GM18517 (cell line): ENCODE measurements around the gene TCF7L2.

Source experiments
- ATAC-seq: cut with Tn5 transposase; IDR thresholded peaks from one replicate; pipeline ENCODE4 v1.9.1; 2021; ENCODE audit warnings: mild to moderate bottlenecking, moderate library complexity; ENCODE audit not compliant: unreplicated experiment

Gene TCF7L2

DNA sequence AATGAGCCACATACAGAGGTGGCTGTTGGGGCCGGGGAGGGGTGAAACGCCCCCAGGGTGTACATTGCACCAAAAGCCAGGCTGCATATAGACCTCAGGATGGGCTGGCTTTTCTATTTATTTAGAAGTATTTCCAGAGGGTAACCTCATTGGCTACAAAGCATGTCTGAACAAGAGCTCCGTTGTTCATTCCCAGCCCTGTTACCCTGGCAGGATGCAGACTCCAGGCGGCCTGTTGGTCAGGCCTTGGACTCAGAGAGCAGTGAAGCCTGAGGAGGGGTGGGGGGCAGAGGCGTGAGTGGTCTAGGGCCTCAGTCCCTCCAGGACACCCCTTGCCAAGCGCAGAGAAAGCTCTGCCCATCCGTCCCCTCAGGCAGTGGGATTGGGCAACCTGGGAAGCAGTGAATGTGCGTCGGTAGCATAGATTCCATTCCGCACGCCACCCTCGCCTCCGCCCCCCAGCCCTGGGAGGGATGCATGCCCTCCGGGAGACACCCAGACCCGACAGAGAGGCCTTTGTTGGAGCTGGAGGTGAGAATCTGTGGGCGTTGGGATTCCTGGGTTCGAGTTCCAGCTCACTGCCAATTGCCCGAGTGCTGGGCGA is 41.9 kb downstream of the TCF7L2 start:
- ATAC-seq: no peak

GRCh38 chr10:112996462-112996861 is 46.4 kb downstream of the TCF7L2 start:
- ATAC-seq: no peak

GRCh38 chr10:112999102-112999501 is 49.1 kb downstream of the TCF7L2 start:
- ATAC-seq: no peak

- no peak for ATAC-seq
These were observed 50.4 kb downstream of the TCF7L2 start for GRCh38 chr10:113000442-113000841.

- no peak for ATAC-seq
These were observed 51.0 kb downstream of the TCF7L2 start for GRCh38 chr10:113000876-113001598.

DNA sequence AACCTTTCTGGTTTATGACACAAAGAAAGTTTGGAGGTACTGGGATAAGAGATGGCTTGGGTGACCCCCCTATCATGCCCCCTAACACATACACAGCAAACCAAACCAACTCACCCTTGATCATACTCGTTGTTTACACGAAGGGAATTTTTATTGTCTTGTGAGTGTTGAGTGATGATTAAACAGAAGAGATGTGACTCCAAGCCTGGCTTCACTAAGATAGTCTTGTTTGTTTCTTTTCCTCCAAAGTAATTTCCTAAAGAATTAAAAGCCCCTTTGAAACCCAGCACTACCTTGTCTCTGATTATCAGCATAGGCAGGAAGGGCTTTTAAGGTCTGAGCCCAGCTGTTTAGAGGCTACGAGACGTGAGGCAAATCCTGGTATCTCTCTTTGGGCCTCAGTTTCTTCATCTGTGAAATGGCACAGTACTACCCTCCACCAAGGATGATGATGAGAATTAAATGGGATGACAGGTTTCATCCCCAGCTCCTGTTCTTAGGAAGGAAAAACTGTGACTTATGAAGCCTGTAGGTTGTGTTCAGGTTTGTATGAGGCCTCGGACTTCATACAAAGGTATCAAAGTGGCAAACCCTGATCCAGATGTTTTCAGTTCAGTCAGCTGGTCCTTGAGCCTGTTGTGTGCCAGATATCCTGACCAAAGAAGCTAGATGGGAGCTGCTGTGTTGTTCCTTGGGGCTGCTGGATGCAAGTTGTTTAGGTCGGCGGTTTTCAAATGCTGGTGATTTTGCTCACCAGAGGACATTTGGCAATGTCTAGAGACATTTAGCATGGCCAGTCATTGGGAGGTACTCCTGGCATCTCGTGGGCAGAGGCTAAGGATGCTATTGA is 51.8 kb downstream of the TCF7L2 start:
- ATAC-seq: no peak

DNA sequence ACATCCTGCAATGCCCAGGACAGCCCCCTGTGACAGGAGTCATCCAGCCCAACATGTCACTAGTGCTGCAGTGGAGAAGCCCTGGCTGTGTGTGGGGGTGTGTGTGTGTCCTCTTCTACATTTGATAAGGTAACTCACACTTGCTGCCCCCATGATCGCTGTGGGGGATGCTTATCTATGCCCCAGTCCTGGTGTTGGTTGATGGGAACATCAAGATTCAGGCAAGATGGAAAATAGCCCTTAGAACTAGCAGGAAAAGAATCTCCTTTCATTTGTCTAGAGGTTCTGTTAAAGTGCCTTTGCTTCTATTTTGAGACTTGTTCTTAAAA is 52.4 kb downstream of the TCF7L2 start:
- ATAC-seq: no peak

DNA sequence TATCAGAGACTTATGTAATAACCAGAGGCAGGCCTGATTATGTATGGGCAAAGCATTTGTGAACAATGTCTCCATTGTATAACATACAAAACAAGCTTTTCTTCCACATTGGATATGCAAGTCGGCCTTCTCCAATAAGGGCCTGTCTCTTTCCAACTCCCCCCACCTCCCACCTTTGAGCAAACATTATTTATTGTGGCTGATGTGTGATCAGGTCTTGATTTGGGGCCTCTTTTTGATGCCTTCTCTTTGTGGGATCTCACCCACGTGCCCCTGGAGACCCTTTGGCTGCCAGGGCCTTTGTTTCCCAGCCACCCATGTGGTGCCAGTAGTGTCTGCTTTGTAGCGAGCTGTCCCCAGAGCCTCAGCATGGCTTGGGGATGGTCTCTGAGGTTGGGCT is 53.0 kb downstream of the TCF7L2 start:
- ATAC-seq: no peak

DNA sequence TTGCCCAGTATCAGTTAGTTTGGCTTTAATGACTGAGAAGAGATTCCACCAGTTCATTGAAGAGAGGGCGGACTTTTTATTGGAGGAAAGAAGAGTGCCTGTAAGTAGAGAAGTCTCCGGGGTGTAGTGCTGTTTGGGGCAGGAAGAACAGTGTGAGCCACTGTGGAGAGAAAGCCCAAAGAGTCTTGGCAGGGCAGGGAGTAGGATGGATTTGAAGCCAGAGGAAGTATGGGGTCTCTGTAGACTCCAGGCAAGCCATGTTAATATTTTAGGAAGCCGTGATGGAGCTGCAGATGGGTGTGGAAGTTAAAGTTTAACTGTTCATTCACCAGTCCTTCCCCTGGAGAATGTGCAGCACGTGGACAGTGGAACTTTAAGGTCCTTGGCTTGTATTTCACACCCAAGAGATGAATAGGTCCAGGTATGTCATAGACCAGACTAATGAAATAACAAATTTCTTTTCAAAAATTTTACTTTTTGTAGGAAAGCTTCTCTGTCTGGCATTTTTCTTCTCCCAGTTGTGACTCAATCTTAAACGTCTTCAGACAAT is 54.1 kb downstream of the TCF7L2 start:
- ATAC-seq: no peak

- ATAC-seq: no peak
These were observed 55.3 kb downstream of the TCF7L2 start for GRCh38 chr10:113005380-113005779.

GRCh38 chr10:113006656-113007342 is 56.8 kb downstream of the TCF7L2 start:
- ATAC-seq: no peak

- no peak for ATAC-seq
These were observed 57.3 kb downstream of the TCF7L2 start for GRCh38 chr10:113007343-113007771.

GRCh38 chr10:113007821-113008220 is 57.8 kb downstream of the TCF7L2 start:
- no peak for ATAC-seq

DNA sequence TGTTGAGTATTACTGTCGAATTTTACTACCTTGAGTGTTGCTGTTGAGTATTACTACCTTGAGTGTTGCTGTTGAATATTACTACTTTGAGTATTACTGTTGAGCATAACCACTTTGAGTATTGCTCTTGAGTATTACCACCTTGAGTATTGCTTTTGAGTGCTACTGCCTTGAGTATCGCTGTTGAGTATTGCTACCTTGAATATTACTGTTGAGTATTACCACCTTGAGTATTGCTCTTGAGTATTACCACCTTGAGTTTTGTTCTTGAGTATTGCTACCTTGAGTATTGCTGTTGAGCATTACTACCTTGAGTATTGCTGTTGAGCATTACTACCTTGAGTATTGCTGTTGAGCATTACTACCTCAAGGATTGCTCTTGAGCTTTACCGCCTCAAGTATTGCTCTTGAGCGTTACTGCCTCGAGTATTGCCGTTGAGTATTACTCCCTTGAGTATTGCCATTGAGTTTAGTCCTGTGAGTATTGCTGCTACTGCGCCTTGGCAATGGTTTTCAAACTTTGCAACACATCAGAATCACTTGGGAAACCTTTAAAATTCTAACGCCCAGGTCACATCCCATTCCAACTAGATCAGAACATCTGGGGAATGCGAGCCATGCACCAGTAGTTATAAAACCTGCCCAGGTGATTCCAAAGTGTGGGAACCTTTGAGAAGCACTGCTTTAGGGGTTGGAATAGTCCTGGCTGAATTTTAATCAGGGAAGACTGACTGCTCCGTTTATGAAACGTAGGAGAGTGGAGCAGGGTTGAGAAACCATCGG is 61.7 kb downstream of the TCF7L2 start:
- ATAC-seq: no peak

DNA sequence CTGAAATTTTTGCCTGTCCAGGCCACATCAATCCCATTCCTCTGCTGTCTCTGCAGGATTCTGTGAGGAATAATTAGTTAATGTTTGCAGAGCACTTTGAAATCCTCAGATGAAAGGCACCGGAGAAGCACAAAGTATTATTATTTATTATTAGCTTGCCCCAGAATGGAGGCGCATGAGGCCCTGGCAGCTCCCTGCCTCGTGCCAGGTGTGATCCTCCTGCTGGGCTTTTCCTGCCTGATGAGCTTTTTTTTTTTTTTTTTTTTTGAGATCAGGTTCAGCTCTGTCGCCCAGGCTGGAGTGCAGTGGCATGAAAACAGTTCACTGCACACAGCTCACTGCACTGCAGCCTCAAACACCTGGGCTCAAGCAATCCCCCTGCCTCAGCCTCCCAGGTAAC is 65.2 kb downstream of the TCF7L2 start:
- no peak for ATAC-seq

- no peak for ATAC-seq
These were observed 67.3 kb downstream of the TCF7L2 start for GRCh38 chr10:113017376-113017775.

DNA sequence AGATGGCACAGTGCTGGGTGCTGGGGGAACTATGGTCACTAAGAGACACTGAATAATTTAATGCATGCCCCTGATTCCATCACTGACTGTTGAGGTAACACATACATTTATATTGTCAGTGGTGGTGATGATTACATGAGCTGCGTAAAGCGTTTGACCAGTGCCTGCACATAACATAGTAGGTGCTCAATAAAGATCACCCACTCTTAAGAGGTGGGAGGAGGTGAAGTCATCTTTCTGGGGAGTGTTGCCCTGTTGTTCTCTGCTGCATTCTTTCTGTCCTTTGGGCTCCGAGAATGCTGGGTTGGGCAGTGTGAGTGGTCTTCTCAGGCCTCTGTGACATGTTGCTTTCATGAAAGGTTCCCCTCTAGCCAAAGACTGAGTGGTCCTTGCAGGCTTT is 68.0 kb downstream of the TCF7L2 start:
- no peak for ATAC-seq

DNA sequence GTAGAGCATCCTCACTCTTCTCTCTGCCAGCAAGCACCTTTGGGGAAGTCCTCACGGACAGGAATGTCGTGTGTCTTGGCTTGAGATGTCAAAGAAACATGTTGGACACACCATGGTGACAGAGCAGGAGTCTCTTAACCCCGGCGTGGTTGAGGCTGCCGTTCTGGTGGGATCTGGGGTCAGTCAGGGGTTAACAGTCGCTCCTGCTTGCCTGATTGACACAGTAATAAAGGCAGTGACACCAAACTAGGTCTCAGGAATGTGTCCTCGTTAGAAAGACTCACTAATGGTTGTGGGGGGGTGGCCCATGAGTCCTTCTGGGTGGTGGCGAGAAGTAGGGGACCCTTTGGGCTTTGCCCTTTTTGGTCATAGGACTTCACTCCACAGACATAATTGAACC is 69.0 kb downstream of the TCF7L2 start:
- ATAC-seq: no peak

DNA sequence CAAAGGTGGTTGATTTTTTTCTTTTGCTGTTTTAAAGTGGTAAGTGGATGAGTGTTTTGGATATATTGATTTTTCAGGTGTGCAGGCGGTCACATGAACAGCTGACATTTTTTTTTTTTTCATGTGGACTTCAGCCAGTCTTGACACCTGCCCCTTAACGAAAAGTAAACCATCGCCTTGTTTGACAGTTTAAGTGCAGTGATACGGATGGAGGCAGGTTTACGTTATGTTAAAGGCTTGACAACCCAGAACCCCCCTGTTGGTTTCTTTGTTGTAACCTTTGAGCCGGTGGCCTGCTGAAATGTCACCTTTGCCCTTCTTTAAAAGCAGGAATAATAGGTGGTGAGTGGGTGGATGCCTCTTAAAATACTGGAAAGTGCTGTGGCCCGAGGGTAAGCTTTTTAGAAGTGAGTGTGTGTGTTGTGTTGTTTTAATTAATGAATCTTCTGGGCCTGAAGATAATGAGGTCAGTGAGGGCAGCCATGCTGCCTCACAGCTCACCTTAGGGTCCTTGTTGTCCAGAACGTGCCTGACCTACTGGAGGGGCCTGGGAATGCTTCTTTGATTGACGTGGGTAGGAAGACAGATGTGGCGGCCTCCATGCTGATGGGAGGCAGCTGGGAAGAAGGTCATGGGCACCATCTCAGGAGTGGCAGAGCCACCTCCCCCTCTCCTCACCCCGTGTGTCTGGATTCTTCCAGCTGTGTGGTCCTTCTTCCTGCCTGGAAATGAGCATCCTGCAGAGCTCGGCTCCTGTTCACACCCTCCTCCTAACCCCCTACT is 69.8 kb downstream of the TCF7L2 start:
- ATAC-seq: no peak

- ATAC-seq: no peak
These were observed 70.4 kb downstream of the TCF7L2 start for GRCh38 chr10:113020475-113020753.
